T-helper 2 cell treated with Interferon-gamma antibody and Interleukin-4, amounts not matched to agents 100 ng/mL and 5 ng/mL, for 36 hours (primary cell): ENCODE measurements around the gene TMEM253. TPM values are rescaled to one million over a fixed set of nuclear protein-coding genes. Genes with fewer than 3 reads are reported as not detected.

Source experiments
- intact Hi-C: fragments of 100-400 bp; cut with micrococcal nuclease; formaldehyde crosslinking; loops from one replicate; pipeline ENCODE4 v1.15.1; 2023
- total RNA-seq: library from RNA; stranded (reverse); gene quantifications from 2 replicates; pipeline ENCODE4 v1.2.3, GENCODE V29; 2022

The TMEM253 gene
- not detected in 2 replicates for total RNA-seq

DNA sequence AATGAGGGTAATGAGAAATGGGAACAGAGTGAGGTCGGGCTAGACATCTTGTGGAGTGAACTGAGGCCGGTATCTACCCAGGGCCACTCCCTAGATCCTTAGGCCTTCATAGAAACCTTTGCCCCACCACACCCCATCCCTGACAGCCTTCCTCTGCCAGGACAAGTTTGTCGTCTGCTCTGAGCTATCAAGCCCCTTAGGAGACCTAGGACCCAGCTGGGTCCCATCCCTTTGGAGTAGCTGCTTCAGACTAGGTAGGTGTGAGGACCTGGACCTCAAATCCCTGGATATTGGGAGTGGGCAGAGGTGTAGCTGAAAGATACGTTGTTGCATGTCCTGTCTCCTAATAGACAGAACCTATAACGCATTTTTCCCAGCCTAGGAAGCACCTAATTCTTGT lies at the start of gene TMEM253:
Gene TMEM253, plus strand, starts transcription at position 136 of the 400 bp plus-strand sequence. CDS start 278 bp downstream, outside the sequence.
- intact Hi-C loops = loop anchor here (5.0 to 10.0 kb wide), 4 partner anchors 281 to 759 kb away; partner anchors contain the start of genes APEX1, OSGEP, PARP2 and SUPT16H

DNA sequence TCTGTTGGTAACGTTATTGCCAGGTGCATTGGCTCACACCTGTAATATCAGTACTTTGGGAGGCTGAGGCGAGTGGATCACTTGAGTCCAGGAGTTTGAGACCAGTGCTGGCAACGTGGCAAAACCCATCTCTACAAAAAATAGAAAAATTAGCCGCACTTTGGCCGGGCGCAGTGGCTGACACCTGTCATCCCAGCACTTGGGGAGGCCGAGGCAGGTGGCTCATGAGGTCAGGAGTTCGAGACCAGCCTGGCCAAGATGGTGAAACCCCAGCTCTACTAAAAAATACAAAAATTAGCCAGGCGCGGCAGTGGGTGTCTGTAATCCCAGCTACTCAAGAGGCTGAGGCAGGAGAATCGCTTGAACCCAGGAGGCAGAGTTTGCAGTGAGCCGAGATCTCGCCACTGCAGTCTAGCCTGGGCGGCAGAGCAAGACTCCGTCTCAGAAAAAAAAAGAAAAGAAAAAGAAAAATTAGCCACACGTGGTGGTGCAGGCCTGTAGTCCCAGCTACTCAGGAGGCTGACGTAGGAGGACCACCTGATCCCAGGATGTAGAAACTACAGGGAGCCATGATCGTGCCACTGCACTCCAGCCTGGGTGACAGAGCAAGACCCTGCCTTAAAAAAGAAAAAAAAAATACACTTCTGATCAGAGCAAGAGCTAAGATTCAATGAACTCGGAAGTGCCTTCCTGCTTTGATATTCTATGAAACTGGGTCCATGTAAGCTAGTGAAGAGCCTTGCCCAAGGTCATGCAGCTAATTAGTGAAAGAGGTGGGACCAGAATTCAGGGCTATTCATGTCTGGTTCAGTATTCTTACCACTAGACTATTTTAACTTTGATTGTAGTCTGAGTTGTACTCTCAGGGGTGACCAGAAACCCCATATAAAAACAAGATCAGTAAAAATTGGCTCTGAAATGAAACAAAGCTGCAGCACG lies 47.4 kb upstream of the TMEM253 start:
- intact Hi-C loops = no loop called here

DNA sequence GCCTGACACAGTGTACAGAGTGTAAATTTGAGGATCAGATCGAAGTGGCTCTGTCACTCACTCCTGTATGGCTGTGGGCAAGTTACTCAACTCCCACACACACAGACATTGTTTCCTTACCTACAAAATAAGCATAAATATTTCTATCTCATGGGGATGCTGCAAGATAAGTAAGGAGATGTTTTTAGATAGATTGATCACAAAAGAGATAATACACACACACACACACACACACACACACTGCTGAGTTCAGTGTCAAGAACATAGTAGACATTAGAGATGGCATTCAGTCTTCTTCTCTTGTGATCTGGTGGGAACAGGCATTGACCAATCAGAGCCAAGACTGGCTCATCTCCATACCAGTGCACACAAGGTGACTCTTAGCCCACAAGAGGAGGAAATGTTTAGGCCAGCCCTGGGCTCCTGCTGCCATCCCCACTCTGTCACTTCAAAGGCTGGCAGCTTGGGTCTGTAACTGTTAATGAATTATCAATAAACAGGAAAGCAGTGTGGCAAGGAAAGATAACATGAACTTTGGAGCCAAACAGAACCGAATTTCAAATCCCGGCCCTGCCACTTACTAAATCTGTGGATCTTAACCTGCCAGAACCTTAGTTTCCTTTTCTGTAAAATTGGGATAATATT lies 46.6 kb upstream of the TMEM253 start:
- intact Hi-C loops = no loop called here

DNA sequence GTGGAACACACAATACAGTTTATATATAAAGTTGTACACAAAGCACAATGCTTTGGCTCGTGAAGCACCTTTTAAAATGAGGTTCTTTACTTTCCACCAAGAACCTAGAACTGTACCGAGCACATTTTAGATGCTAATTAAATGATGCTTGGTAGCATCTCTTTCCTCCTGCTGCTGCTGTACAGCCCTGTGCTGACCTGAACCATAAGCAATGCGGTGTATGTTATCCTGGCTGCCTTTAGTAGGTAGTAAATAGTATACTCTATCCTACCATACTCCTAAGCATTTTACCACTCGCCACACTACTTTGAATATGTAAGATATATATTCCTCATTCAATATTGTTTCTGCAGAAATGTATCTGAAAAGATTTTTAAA lies 46.1 kb upstream of the TMEM253 start:
- intact Hi-C loops = no loop called here

DNA sequence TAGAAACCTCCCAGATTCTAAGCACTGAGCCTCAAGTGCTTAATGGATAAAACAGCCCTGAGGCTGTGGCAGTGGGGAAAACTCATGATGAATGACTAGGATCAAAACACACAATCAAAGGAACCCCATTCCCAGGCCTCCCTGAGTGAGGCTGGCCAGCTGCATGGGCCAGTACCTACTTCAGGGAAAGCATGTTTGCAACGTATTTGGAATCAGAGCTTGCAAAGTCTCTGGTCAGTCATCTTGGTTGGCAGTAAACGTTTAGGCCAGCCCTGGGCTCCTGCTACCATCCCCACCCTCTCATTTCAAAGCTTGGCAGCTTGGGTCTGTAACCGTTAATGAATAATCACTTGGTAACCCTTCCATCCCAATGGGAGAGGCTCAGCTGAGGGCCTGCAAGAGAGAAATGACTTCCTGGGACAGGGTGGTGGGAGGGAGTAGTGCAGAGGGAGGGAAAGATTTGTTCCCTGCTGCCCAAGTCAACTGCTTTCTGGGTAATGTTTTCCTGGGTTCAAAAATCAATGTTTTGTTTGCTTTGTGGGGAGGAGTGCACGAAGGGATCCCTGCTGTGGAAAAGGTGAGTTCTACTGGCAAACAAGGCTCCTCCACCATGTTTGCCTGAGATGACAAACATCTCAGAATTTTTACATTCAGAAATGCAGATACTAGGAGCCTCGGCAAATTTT lies 45.3 kb upstream of the TMEM253 start:
- intact Hi-C loops = no loop called here

DNA sequence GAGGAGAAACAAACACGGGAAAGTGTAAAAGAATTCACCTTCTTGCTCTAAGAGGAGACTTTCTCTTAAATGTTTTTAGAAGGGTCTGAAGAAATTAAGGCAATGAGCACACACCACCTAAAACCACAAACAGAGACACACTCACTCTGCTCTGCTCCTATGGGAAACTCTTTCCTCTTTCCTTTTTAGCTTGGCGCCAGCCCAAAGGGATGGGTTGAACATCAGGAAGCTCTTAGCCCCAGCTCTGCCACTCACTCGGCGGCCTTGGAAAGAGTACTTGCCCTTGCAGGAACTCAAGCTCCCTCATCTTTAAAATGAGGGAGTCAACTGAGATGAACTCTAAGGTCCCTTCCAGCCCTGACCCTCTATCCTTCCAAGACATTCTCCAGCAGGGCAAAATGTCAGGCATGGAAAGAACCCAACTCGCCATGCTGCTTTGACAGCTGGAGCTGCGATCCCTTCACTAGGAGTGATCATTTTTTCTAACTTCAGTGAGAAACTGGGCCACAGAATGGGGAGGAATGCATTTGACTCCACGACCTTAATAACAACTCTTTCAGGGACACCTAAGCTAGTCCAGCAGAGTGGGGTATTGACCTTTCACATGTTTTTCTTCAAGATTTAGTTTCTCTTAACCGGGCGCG lies 44.2 kb upstream of the TMEM253 start:
- intact Hi-C loops = no loop called here

DNA sequence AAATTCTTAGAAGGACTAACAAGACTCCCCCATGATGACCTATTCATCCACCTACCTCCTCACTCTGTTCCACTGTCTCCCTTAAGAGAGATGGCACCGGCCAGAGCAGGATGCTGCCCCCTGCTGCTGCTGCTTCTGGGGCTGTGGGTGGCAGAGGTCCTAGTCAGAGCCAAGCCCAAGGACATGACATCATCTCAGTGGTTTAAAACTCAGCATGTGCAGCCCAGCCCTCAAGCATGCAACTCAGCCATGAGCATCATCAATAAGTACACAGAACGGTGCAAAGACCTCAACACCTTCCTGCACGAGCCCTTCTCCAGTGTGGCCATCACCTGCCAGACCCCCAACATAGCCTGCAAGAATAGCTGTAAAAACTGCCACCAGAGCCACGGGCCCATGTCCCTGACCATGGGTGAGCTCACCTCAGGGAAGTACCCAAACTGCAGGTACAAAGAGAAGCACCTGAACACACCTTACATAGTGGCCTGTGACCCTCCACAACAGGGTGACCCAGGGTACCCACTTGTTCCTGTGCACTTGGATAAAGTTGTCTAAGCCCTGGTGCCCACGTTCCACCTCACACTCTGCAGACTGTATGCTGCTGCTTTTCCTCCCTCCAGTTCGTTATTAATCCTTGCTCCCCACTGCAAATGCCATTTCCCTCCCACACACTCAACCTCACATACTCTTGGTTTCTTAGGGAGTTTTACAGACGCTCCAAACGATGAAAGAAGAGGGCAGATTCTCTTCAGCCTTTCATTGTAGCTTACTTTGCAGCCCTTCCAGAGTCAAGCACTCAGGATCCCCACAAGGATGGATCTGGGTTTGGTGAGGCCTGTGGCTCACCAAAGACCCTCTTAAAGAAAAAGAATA lies 42.8 kb upstream of the TMEM253 start, which contains the start of gene RNASE8:
Gene RNASE8, plus strand, starts transcription at position 20 of the 873 bp plus-strand sequence. Its CDS starts 71 bp downstream, at position 91.
- intact Hi-C loops = no loop called here

DNA sequence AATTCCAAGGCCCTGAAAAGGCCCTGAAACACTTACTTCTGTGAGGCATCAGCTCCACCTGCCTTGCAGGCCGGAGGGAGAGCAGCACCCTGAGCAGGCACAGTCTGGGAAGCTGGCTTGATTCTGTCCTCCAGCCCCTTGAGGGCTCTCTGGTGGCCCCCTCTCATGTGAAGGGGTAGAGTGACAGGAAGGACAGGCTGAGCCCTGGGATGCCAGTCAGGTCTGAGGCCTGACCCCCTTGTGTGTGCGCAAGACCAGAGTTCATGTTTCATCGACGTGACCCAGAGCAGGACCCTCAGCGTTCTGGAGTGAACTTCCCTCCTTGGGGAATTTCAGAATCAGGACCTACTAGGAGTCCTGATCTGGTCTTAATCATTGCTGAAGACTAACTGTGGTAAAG lies 42.0 kb upstream of the TMEM253 start:
- intact Hi-C loops = no loop called here

DNA sequence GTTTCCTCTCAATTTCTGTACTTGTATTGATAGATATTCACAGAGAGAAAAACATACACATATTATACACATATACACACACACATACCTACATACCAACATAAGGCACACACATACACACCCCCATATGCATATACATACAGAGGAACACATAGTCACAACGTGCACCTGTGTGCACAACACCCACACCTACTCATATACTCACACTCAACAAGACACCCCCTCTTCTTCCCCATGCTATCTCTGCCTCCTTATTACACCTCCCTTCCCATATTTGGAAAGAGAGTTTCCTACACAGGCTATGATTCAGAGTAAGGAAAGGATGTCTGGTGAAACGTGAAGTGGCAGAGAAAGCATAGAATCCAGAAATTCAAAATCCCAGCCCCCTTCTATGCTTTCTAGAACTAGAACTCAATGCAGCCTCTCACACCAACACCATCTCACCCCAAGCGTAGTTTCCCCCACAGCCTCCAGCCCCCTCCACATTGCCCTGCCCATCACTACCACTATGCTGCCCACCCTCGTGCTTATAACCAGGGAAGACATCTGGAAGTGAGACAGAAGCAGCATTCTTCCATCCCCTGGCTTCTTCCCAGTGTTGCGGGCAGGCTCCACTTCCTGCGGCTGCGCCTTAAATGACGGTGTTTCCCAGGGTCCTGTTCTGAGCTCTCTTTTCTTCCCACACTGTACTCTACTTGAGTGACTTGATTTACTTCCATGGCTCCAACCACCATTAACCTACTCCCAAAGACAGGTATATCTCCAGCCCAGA lies 40.8 kb upstream of the TMEM253 start:
- intact Hi-C loops = no loop called here

DNA sequence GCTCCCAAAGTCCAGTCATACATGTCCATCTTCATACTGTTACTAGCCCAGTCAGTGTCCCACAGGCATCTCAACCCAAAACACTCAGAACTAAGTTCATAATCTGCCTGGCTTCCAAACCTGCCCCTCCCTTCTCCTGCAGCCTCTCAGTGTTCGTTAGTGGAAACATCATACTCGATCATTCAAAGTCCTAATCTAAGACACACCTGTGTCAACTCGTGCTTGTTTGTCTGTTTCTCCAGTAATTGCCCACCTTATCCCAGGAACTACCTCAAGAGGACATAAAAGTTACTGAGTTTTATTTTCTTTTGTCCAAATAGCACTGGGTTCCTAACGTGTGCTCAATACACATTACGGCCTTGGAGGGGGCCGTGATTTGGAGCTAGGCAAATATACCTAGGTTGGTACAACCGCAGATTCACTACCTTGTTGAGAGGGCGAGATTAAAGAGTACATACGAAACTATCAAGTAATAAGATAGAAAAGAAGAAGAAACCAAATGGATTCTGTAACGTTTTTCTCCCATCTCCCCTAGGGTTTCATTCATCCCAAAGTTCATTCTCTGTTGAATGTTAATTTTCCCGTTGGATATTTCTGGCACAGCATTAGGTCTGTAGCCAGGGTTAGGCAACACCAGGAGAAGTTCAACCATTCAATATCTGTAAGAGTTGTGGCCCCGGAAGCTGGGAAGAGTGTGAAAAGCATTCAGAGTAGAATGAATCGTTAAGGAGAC lies 40.1 kb upstream of the TMEM253 start:
- intact Hi-C loops = no loop called here

DNA sequence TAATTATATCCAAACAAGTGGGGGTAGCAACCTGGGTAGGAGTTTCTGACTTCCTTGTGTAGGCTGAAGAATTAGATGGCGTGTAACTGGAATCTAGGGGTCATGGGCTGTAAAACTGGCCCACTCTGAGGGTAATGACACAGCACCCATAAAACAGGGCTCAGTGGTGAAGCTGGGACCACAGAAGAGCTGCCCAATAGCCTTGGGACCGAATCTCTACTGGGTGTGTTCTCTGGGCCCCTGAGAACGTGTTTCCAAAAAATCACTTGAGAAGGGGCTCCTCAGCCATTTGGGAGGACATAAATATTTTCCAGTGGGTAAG lies 39.6 kb upstream of the TMEM253 start:
- intact Hi-C loops = no loop called here

DNA sequence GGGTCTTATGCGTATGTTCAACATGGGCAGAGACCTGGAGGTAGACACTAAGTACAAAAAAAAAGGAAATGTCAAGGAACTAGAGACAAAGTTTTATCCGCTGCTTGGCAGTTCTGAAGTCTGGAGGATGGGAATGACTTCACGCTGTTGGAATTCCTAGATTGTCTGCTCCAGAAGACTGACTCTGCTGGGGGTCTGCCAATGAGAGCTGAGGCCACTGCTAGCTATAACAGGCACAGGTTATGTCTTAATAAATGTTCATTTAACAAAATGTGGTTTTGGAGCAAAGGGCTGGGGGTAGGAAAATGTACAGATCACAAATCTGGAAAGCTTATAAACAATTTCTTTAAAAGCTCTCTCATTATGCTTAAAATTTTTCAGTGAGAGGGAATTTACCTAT lies 37.4 kb upstream of the TMEM253 start:
- intact Hi-C loops = no loop called here

DNA sequence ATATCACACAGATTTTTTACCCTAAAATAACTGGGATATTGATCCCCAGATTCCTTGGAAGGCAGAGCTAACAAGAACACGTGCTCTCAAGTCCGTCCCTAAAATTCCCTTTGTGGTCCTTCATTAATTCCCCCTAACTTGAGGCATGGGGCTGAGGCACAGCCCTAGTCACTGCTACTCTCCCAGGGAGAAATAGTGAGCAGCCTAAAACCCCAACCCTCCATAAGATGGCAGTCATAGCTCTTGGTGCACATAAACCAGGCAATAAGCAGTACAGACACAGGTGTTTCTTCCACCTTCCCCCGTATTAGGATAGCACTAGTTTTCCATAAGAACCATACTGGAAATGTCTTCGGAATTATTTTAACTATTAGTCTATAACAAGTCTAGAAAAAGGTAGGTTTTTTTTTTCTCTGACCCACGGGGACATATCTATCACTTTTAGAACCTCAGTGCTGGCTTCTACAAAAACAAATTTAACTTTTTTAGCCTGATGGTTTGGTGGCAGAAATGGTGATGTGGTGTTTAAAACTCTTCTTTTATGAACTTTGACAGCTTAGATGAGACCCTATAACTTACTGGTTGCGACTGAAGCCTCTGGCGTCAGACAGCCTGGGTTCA lies 33.9 kb upstream of the TMEM253 start:
- intact Hi-C loops = no loop called here

DNA sequence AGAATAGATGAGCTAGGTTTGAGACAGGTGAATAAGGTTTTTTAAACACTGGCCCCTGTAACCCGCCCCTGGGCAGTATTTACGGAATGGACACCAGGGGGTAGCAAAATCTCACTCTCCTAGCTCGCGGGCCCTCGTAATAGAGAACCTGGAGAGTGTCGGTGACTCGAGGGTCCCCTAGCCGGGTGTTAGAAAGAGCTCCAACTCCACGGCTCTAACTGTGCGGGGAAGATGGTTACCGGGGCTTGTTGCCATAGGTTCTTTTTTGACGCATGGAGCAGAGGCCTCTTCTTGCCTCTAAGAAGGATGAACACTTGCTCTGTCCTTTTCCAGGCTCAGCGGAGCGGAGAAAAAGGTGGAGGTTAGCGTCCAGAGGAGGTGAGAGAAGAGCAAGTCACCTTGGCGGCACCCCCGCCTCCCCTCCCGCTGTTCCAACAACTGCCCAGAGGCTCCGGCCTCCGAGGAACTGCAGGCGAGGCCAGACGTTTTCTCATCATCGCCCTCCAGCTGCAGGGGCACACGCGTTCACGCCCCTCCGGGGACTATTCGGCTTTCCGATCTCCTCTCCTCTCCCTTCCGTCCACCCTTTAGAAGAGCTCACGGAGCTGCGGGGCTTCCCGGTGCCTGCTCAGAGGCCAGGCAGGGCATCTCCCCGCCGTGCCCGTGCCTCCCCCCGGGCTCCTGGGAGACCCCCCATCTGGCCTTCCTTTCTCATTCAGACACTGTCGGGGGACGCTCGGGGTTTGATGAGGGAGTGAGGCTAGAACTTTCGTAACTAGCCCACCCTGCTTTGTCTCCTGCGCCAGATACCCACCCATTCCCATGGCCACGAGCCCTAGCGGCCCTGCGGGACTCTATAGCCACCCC lies 32.1 kb upstream of the TMEM253 start:
- intact Hi-C loops = loop anchor here (1.0 kb wide), 1 partner anchor 36 kb away; no protein-coding TSS in a partner anchor

DNA sequence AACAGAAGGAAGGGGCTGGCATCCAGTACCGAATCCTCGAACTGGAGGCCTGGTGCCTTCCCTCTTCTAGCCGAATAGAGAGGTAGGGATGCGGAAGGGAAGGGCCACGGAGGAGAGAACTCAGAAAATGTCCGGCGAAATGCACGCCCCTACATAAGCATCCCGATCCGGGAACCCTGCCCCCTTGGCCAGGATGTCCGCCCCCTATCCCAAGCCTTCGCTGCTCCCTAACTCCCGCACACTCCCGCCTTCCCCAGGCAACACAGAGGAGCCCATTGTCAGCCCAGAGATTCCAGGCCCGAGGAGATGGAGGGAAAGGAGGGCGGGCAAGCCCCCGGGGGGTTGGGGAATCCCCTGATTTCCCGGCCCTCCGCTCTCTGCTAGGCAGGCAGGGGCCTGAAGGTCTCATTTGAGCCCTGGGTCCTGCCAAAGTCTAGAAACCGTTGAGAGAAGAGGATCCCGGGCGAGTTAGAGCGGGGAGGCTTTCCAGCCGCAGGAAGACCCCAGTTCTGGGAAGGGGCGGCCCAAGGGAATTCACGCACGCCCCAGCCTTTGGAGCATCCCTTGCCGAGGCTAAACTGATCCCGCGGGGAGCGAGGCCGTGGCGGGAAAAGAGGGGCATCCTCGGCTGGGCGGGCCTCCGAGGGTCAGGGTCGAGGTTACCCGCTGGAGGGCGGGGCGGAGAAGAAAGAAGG lies 31.3 kb upstream of the TMEM253 start:
- intact Hi-C loops = no loop called here

DNA sequence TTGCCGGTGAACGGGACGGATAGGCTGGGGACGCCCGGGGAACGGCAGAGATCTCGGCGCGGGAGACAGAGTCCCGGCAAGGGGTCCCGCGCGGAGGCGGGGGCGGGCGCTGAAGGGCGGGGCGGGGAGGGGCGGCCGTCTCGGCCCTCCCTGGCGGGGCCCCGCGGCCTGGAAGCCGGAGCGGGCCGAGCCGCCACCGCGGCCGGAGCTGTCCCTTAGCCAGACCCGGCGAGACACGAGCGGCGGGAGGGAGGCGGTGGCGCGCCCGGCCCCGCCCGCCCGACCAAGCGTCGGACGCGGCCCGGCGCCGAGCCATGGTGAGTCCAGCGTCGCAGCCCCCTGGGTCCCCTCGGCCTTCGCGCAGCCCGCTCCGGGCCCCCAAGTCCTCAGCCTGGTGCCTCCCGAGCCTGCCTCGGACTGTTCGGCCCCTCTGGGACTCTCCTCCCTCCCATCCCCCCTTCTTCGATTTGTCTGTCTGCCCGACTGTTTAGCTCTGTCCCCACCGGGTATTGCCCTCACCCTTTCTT lies 30.7 kb upstream of the TMEM253 start, which contains the start of gene ARHGEF40:
Gene ARHGEF40, plus strand, starts transcription at position 222 of the 527 bp plus-strand sequence. Its CDS starts 93 bp downstream, at position 315.
- intact Hi-C loops = no loop called here
